Calu3 (cell line): ENCODE data around the gene ZFP3. TPM values are rescaled to one million over a fixed set of nuclear protein-coding genes. Genes with fewer than 3 reads are reported as not detected.

Experiments used
- BruUV-seq: library from RNA; stranded (reverse); fragments of 400-500 nt; replicated peaks from 2 replicates; lab custom pipeline; 2021; lab: Mats Ljungman, UMichigan
- CTCF ChIA-PET: fragments of 300-600 bp; sonication (Branson Sonifier 250); formaldehyde crosslinking; loops from one replicate; lab custom pipeline; 2022; ENCODE audit warnings: antibody characterized with exemption; lab: Charles Lee
- DNase-seq: peaks from one replicate; pipeline ENCODE4 v3.0.0; 2022
- H3K27ac Mint-ChIP-seq: one replicate; pipeline ENCODE4 v1.8.0; 2022; ENCODE audit warnings: mixed read lengths; ENCODE audit not compliant: unreplicated experiment
- H3K27me3 Mint-ChIP-seq: one replicate; pipeline ENCODE4 v1.8.0; 2022; ENCODE audit warnings: mixed read lengths; ENCODE audit not compliant: unreplicated experiment
- H3K36me3 Mint-ChIP-seq: one replicate; pipeline ENCODE4 v1.8.0; 2022; ENCODE audit warnings: mild to moderate bottlenecking, moderate library complexity, mixed read lengths; ENCODE audit not compliant: insufficient read depth, unreplicated experiment
- H3K4me1 Mint-ChIP-seq: one replicate; pipeline ENCODE4 v1.8.0; 2022; ENCODE audit warnings: mild to moderate bottlenecking, low read depth, mixed read lengths; ENCODE audit not compliant: unreplicated experiment
- H3K4me3 Mint-ChIP-seq: one replicate; pipeline ENCODE4 v1.8.0; 2022; ENCODE audit warnings: mild to moderate bottlenecking, low read depth, moderate library complexity, mixed read lengths; ENCODE audit not compliant: unreplicated experiment
- H3K9me3 Mint-ChIP-seq: one replicate; pipeline ENCODE4 v1.8.0; 2022; ENCODE audit warnings: low read depth, mixed read lengths; ENCODE audit not compliant: unreplicated experiment
- intact Hi-C: fragments of 100-400 bp; cut with micrococcal nuclease; formaldehyde crosslinking; loops from one replicate; pipeline ENCODE4 v1.10.0; 2022; ENCODE audit not compliant: unreplicated experiment
- total RNA-seq: library from RNA; stranded (reverse); gene quantifications from 2 replicates; pipeline ENCODE4 v1.2.3, GENCODE V29; 2022
- TF ChIP-seq, protein P1 (sequence below): fragments of 200-600 bp; IDR thresholded peaks from one replicate; pipeline ENCODE4 v1.8.0; 2022; ENCODE audit warnings: antibody characterized with exemption; ENCODE audit not compliant: unreplicated experiment

The ZFP3 gene
- total RNA-seq, 1 experiment from 2014 or later = not detected

DNA sequence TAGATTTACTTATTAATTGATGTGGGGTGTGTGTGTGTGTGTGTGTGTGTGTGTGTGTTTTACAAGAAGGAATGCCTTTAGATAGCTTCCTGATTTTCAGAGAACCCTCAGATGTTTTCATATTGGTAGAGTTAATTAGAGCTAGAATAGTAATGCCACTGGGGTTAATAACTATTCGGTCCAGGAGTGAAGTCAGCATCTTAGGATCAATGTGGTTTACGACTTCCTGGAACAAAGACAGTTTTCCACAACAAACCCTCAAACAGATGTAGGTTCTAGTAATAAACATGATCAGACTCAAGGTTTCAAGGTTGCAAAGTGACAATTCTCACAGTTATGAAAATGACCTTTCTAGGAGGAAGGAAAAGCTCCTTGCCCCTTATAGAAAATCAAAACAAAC is 30.8 kb upstream of the ZFP3 start:
- no peaks in the 10 kb centered on the region for H3K4me1 Mint-ChIP-seq
- peaks cover 2% of the 10 kb centered on the region for H3K9me3 Mint-ChIP-seq
- no peak overlapping the region for H3K4me3 Mint-ChIP-seq
- CTCF ChIA-PET = interaction anchor here (0.6 kb wide), 2 partner anchors 51 to 491 kb away, joined by 3 read pairs; no protein-coding TSS in a partner anchor
- H3K36me3 Mint-ChIP-seq = no peaks in the 10 kb centered on the region
- TF ChIP-seq, protein P1, sequence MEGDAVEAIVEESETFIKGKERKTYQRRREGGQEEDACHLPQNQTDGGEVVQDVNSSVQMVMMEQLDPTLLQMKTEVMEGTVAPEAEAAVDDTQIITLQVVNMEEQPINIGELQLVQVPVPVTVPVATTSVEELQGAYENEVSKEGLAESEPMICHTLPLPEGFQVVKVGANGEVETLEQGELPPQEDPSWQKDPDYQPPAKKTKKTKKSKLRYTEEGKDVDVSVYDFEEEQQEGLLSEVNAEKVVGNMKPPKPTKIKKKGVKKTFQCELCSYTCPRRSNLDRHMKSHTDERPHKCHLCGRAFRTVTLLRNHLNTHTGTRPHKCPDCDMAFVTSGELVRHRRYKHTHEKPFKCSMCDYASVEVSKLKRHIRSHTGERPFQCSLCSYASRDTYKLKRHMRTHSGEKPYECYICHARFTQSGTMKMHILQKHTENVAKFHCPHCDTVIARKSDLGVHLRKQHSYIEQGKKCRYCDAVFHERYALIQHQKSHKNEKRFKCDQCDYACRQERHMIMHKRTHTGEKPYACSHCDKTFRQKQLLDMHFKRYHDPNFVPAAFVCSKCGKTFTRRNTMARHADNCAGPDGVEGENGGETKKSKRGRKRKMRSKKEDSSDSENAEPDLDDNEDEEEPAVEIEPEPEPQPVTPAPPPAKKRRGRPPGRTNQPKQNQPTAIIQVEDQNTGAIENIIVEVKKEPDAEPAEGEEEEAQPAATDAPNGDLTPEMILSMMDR = no peak
- H3K27me3 Mint-ChIP-seq = no peaks in the 10 kb centered on the region
- intact Hi-C loops = no loop called here
- H3K27ac Mint-ChIP-seq = no peak overlapping the region
- no peak for DNase-seq
- no TSS peak for BruUV-seq

DNA sequence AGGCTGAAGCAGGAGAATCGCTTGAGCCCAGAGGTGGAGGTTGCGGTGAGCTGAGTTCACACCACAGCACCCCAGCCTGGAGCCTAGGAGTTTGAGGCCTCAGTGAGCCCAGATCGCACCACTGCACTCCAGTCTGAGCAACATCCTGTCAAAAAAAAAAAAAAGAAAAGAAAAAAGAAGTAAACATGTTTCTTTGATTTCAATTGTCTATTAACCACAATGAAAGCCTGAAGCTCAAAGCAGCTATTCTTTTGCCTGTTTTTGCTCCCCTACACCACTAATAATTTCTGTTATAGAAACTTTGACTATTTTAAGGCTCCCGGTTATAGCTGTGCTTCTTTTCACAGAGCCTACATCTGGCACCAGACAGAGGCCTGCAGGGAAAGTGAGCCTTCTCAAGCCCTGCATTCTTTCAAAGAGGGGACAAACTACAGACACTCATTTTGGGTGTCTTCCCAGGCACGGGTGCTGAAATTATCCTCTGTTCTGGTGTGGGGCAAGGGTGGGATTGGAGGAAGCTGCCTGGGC is 28.9 kb upstream of the ZFP3 start:
- Mint-ChIP-seq H3K27me3 (no peaks in the 10 kb centered on the region), H3K4me3 (no peak overlapping the region), H3K9me3 (no peaks in the 10 kb centered on the region), H3K27ac (no peak overlapping the region), H3K4me1 (no peaks in the 10 kb centered on the region), H3K36me3 (no peaks in the 10 kb centered on the region)
- CTCF ChIA-PET = no interaction called here
- intact Hi-C loops = no loop called here
- no peak for DNase-seq
- TF ChIP-seq, protein P1 = no peak
- BruUV-seq = no TSS peak

DNA sequence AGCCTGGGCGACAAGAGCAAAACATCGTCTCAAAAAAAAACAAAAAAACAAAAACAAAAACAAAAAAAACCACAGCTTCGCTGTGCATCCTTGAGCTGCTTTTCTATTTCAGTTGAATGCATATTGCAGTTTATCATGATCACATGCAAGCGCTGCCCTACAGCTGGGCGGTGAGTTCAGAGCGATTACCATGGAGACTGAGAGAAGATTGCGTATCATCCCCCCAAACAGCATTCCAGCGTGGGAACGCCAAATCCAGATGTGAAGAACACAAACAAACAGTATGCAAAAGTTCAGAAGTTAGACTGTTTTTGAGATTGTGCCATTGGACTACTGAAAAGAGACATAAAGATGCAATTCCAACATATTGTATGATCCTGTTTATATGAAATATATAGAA is 28.0 kb upstream of the ZFP3 start:
- CTCF ChIA-PET = interaction anchor here (0.6 kb wide), 1 partner anchor 14 kb away, joined by 9 read pairs; no protein-coding TSS in a partner anchor
- no peak for DNase-seq
- intact Hi-C loops = no loop called here
- no TSS peak for BruUV-seq
- TF ChIP-seq, protein P1 = no peak
- H3K27me3 Mint-ChIP-seq = no peaks in the 10 kb centered on the region
- no peak overlapping the region for H3K27ac Mint-ChIP-seq
- H3K4me3 Mint-ChIP-seq = no peak overlapping the region
- H3K9me3 Mint-ChIP-seq = no peaks in the 10 kb centered on the region
- no peaks in the 10 kb centered on the region for H3K36me3 Mint-ChIP-seq
- no peaks in the 10 kb centered on the region for H3K4me1 Mint-ChIP-seq

DNA sequence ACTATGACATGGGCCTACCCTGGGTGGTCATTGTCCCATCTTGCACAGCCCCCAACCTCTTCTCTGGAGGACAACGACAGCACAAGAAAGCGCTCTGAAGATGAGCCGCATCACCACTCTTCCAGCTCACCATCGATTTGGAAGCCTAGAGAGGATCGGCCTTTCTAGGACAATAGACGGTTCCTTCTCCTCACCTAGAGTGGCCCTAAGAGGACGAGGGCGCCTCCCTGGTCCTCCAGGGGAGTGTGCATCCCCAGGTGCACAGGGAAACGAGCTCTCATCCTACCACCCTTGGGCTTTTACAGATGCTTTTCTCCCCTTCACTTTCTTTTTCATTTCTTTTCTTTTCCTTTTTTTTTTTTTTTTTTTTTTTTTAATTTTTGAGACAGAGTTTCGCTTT is 22.7 kb upstream of the ZFP3 start:
- CTCF ChIA-PET = interaction anchor here (0.5 to 0.7 kb wide), 2 partner anchors 140 to 149 kb away, joined by 3 read pairs; no protein-coding TSS in a partner anchor
- TF ChIP-seq, protein P1 = no peak
- H3K27me3 Mint-ChIP-seq = no peaks in the 10 kb centered on the region
- H3K27ac Mint-ChIP-seq = no peak overlapping the region
- no peaks in the 10 kb centered on the region for H3K36me3 Mint-ChIP-seq
- H3K4me3 Mint-ChIP-seq = no peak overlapping the region
- H3K4me1 Mint-ChIP-seq = no peaks in the 10 kb centered on the region
- no TSS peak for BruUV-seq
- DNase-seq = no peak
- intact Hi-C loops = no loop called here
- no peaks in the 10 kb centered on the region for H3K9me3 Mint-ChIP-seq
